ENCODE data around the gene LRRC3.

DNA sequence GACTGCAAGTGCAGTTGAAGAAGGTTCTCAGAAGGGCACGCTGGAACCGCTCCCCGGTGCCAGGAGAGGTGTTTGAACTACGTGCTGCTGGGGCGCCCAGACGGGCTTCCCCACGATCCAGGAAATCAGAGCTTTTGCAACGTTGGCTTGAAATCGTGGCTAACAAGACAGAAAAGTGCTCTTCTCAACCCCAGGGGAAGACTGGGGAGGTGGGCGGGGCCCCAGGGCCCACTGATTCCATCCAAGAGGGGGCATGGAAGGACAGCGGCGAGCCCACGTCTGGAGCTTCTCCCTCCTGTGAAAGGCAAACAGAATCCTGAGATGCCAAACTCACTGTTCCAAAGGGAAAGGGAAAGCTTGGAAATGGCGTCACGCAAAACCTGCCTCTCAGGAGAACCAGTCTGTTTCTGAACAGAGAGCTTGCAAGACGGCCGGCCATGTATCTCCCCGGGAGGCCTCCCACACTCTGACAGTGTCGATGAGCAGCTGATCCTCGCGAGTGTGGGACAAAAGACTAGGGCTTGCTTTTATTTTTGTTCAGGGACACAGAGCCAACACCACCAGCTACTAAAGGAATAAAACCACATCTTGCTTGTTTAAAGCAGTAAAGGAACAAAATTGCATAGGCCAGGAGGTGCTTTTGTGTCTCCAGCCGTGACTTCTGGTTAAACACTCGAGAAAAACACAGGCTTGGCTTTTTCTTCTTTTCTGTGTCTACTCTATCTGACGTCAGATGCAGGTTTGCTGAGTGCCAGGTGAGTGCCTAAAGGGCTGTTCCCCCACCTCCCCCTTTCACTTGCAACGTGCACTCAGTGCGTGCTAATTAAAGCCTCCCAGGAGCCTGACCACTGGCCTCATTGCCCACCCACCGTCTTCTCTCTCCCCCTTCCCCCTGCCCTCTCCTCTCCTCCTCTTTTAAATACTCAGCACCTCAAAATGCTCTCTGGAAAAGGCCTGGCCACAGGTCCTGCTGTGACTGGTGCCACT lies 41.5 kb downstream of the LRRC3 start:
- TF ChIP-seq ZFP3 (CRISPR knock-in tag; IDR thresholded peaks at IDR 0.05) (no peak), PATZ1 (CRISPR knock-in tag; IDR thresholded peaks at IDR 0.05; ENCODE audit: borderline replicate concordance) (no peak)
